Ishikawa (cell line): ENCODE results near the gene SOST.

Source experiments
- CEBPB ChIP-seq: IDR thresholded peaks from 2 replicates; pipeline ENCODE4 v1.6.1; 2012
- CREB1 ChIP-seq: IDR thresholded peaks from 2 replicates; pipeline ENCODE4 v1.6.1; 2012; ENCODE audit warnings: low read depth
- EGR1 ChIP-seq: IDR thresholded peaks from 2 replicates; pipeline ENCODE4 v1.6.1; 2012
- EP300 ChIP-seq: IDR thresholded peaks from 2 replicates; pipeline ENCODE4 v1.6.1; 2012; ENCODE audit warnings: borderline replicate concordance
- FOXM1 ChIP-seq: IDR thresholded peaks from 2 replicates; pipeline ENCODE4 v1.6.1; 2012; ENCODE audit warnings: low read depth, borderline replicate concordance
- NFIC ChIP-seq: IDR thresholded peaks from 2 replicates; pipeline ENCODE4 v1.6.1; 2012
- RAD21 ChIP-seq: IDR thresholded peaks from 2 replicates; pipeline ENCODE4 v1.6.1; 2012; ENCODE audit warnings: low read depth
- TAF1 ChIP-seq: IDR thresholded peaks from 2 replicates; pipeline ENCODE4 v1.6.1; 2012; ENCODE audit warnings: low read depth, mild to moderate bottlenecking
- TCF12 ChIP-seq: IDR thresholded peaks from 2 replicates; pipeline ENCODE4 v1.6.1; 2012; ENCODE audit warnings: low read depth
- TEAD4 ChIP-seq: IDR thresholded peaks from 2 replicates; pipeline ENCODE4 v1.6.1; 2012
- YY1 ChIP-seq: IDR thresholded peaks from 2 replicates; pipeline ENCODE4 v1.6.1; 2012; ENCODE audit warnings: low read depth
- ZBTB7A ChIP-seq: IDR thresholded peaks from 2 replicates; pipeline ENCODE4 v1.6.1; 2012; ENCODE audit warnings: low read depth
- TF ChIP-seq, protein P1 (sequence below): IDR thresholded peaks from 2 replicates; pipeline ENCODE4 v1.6.1; 2012; ENCODE audit warnings: low read depth, mild to moderate bottlenecking
- TF ChIP-seq, protein P2 (sequence below): IDR thresholded peaks from 2 replicates; pipeline ENCODE4 v1.6.1; 2012
- TF ChIP-seq, protein P3 (sequence below): IDR thresholded peaks from 2 replicates; pipeline ENCODE4 v1.6.1; 2012

Gene SOST

DNA sequence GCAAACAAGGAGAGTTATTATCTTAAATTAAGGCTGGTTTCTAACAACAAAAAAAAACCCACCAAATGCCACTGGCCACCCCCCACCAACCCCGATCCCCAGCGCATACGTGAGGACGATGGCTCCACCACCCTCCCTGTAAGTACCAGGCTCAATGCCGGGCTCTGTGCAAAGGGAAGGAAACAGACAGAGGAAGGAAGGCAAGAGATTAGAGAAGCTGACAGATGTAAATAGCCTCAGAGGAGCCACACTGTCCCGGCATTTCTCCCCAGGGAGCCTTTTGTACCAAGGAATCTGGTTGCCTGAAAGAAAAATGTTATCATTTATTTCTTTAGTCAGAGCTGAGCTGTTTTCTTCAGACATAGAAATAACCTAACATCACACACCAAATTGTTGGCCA lies 13.1 kb downstream of the SOST start:
- TF ChIP-seq, protein P1, sequence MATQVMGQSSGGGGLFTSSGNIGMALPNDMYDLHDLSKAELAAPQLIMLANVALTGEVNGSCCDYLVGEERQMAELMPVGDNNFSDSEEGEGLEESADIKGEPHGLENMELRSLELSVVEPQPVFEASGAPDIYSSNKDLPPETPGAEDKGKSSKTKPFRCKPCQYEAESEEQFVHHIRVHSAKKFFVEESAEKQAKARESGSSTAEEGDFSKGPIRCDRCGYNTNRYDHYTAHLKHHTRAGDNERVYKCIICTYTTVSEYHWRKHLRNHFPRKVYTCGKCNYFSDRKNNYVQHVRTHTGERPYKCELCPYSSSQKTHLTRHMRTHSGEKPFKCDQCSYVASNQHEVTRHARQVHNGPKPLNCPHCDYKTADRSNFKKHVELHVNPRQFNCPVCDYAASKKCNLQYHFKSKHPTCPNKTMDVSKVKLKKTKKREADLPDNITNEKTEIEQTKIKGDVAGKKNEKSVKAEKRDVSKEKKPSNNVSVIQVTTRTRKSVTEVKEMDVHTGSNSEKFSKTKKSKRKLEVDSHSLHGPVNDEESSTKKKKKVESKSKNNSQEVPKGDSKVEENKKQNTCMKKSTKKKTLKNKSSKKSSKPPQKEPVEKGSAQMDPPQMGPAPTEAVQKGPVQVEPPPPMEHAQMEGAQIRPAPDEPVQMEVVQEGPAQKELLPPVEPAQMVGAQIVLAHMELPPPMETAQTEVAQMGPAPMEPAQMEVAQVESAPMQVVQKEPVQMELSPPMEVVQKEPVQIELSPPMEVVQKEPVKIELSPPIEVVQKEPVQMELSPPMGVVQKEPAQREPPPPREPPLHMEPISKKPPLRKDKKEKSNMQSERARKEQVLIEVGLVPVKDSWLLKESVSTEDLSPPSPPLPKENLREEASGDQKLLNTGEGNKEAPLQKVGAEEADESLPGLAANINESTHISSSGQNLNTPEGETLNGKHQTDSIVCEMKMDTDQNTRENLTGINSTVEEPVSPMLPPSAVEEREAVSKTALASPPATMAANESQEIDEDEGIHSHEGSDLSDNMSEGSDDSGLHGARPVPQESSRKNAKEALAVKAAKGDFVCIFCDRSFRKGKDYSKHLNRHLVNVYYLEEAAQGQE = no peak
- TF ChIP-seq NFIC (no peak), YY1 (no peak), FOXM1 (no peak), ZBTB7A (no peak), TAF1 (no peak), CREB1 (no peak), CEBPB (no peak), TEAD4 (no peak), TCF12 (no peak), EP300 (no peak), EGR1 (no peak), RAD21 (no peak)
- TF ChIP-seq, protein P2, sequence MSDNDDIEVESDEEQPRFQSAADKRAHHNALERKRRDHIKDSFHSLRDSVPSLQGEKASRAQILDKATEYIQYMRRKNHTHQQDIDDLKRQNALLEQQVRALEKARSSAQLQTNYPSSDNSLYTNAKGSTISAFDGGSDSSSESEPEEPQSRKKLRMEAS = no peak
- TF ChIP-seq, protein P3, sequence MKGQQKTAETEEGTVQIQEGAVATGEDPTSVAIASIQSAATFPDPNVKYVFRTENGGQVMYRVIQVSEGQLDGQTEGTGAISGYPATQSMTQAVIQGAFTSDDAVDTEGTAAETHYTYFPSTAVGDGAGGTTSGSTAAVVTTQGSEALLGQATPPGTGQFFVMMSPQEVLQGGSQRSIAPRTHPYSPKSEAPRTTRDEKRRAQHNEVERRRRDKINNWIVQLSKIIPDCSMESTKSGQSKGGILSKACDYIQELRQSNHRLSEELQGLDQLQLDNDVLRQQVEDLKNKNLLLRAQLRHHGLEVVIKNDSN = no peak

DNA sequence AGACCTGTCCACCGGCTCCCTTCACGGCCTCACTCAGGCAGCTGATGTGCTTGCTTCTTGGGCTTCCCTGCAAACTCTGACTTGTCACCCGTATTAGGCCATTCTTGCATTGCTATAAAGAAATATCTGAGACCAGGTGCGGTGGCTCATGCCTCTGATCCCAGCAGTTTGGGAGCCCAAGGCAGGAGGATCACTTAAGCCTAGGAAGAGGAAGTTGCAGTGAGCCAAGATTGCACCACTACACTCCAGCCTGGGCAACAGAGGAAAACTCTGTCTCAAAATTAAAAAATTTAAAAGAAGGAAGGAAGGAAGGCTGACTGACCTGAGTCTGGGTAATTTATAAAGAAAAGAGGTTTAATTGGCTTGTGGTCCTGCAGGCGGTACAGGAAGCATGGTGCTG lies 17.0 kb downstream of the SOST start:
- no peak for TF ChIP-seq EGR1
- TF ChIP-seq, protein P3 = no peak
- no peak for TF ChIP-seq TEAD4
- TF ChIP-seq, protein P2 = no peak
- no peak for TF ChIP-seq ZBTB7A
- TF ChIP-seq TCF12 = no peak

DNA sequence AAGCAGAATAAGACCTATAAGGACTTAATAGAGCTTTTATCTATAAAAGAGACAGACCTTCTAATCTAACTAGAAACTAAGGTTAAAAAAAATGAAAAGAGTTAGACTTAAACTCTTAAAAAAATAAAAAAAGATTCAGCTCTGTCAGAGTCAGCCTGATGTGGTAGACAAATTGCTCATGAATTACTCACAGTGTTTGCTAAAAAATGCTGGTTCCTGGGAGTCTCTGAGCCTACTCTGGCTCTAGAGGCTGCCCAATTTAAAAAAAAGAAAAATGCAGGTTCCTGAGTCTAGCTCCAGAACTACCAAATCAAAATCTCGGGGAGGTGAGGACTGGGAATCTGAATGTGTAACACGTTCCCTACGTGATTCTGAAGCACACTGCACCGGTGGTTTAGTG lies 18.1 kb downstream of the SOST start:
- TF ChIP-seq TAF1 (no peak), EGR1 (no peak), TCF12 (no peak), TEAD4 (no peak), RAD21 (no peak), CEBPB (no peak), ZBTB7A (no peak), EP300 (no peak), CREB1 (no peak), YY1 (no peak), NFIC (no peak), FOXM1 (no peak)
- TF ChIP-seq, protein P1 = no peak
- TF ChIP-seq, protein P2 = no peak
- TF ChIP-seq, protein P3 = no peak

DNA sequence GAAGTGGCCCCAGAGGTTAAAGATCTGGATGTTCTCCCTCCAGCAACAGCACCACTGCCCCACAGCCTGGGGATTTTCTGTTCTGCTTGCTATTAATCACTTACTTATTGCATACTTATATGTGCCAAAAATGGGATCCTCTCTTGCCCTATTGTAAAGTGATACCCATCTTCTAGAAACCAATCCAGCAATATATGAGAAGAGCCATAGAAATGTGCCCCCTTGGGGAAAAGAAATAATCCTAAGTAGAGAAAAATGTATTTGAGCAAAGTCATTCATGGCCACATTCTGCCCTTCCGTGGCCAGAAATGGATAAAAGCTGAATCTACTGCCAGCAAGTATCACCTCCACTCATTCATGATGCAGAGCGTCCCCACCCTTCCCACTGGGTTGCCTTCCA lies 20.9 kb downstream of the SOST start:
- no peak for TF ChIP-seq CEBPB
- TF ChIP-seq TEAD4 = no peak
- no peak for TF ChIP-seq TCF12

DNA sequence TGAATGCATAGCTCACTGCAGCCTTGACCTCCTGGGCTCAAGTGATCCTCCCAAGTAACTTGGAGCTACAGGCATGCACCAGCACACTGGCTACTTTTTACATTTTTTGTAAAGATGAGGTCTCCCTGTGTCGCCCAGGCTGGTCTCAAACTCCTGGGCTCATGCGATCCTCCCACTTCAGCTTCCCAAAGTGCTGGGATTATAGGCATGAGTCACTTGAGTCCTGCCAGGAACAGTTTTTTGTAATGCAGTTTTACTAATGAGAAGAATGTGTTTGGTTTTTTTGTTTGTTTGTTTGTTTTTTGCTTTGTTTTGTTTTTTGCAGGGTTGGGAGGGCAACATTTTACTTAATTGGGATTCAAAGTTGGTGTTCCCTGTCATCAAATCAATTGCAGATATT lies 22.2 kb downstream of the SOST start:
- TF ChIP-seq, protein P2 = no peak
- TF ChIP-seq ZBTB7A (no peak), EP300 (no peak), RAD21 (no peak), EGR1 (no peak), CREB1 (no peak), FOXM1 (no peak), NFIC (no peak), TEAD4 (no peak), YY1 (no peak)
- TF ChIP-seq, protein P3 = no peak
